Adrenal gland (tissue), 5 donors: ENCODE data around the gene C5orf22.

Experiments used
- CTCF ChIP-seq, 6 experiments: fragments of 450-650 bp in 4 of 6; fragments of 200-600 bp in 2 of 6; sonication (generic) in 1 of 6; IDR thresholded peaks; 1 replicate in 5 of 6; 2 replicates in 1 of 6; pipeline versions ENCODE4 v1.5.1 to v1.8.0; 2016 to 2021; ENCODE audit warnings: antibody characterized with exemption in 6 of 6, mild to moderate bottlenecking in 2 of 6, moderate library complexity in 1 of 6
- POLR2A ChIP-seq, 2 donors: fragments of 450-650 bp; IDR thresholded peaks; one replicate each; pipeline ENCODE4 v1.6.1; 2017; ENCODE audit warnings: antibody characterized with exemption in 2 of 2, mild to moderate bottlenecking in 2 of 2, moderate library complexity in 1 of 2
- donor health status: DM: no; HTN: no; CAD: no.

- TF ChIP-seq POLR2A (IDR thresholded peaks at IDR 0.05) (no peak), CTCF (IDR thresholded peaks at IDR 0.05) (no peak)
Observed at GRCh38 chr5:31574772-31575171, 42.7 kb downstream of the C5orf22 start.
